ENCODE results near the gene WIPF2.

DNA sequence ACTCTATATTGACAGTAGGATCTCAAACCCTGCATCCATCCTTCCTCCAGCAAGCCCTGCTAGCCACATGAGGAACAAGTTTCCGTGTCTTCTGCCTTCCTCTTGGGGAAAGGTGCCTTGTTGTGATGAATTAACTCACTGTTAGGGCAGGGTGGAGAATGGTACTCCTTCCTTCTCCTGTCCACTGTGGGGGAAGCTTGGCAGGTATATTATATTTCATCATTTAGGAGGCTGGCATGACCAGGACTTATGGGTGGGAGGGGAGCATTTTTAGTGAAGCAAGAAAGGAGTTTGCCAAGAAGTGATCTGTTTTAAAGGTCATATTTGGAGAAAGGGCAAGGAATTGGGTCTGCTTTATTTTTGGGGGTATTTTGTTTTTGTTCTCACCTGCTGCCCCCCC is 59.3 kb downstream of the WIPF2 start:
- TF ChIP-seq EZH2 (IDR thresholded peaks at IDR 0.05) (no peak), POLR2AphosphoS5 (IDR thresholded peaks at IDR 0.05; ENCODE audit: borderline replicate concordance, low read depth, low read length) (no peak)
